ENCODE measurements around the gene AGMO.

The AGMO gene

GRCh38 chr7:15239801-15240200 lies 322.0 kb downstream of the AGMO start:
- no peak for TF ChIP-seq MAX (IDR thresholded peaks at IDR 0.05; ENCODE audit: low read depth, low read length)
- TF ChIP-seq POLR2A (IDR thresholded peaks at IDR 0.05; ENCODE audit: extremely low read depth, insufficient read length): no peak
- no peak for TF ChIP-seq CTCF (IDR thresholded peaks at IDR 0.05; ENCODE audit: low read depth, low read length)
- no peak for TF ChIP-seq MYC (IDR thresholded peaks at IDR 0.05; ENCODE audit: low read depth, low read length)
- no peak overlapping the region for H3K4me3 ChIP-seq (ENCODE audit: low read depth, low read length)
- DNase-seq (ENCODE audit: low read depth): no peak

GRCh38 chr7:15236952-15237351 lies 324.9 kb downstream of the AGMO start:
- H3K4me3 ChIP-seq (ENCODE audit: low read depth, low read length): no peak overlapping the region
- TF ChIP-seq POLR2A (IDR thresholded peaks at IDR 0.05; ENCODE audit: extremely low read depth, insufficient read length) (no peak), MAX (IDR thresholded peaks at IDR 0.05; ENCODE audit: low read depth, low read length) (no peak), CTCF (IDR thresholded peaks at IDR 0.05; ENCODE audit: low read depth, low read length) (no peak), MYC (IDR thresholded peaks at IDR 0.05; ENCODE audit: low read depth, low read length) (no peak)
- peak; percentile 16 for DNase-seq (ENCODE audit: low read depth)

- no peak overlapping the region for H3K4me3 ChIP-seq (ENCODE audit: low read depth, low read length)
- no peak for TF ChIP-seq CTCF (IDR thresholded peaks at IDR 0.05; ENCODE audit: low read depth, low read length)
- no peak for TF ChIP-seq MYC (IDR thresholded peaks at IDR 0.05; ENCODE audit: low read depth, low read length)
- TF ChIP-seq POLR2A (IDR thresholded peaks at IDR 0.05; ENCODE audit: extremely low read depth, insufficient read length): no peak
- DNase-seq (ENCODE audit: low read depth): no peak
Observed at GRCh38 chr7:15234431-15234830, 327.4 kb downstream of the AGMO start.

GRCh38 chr7:15228831-15229230 lies 333.0 kb downstream of the AGMO start:
- no peak for DNase-seq (ENCODE audit: low read depth)
- TF ChIP-seq MAX (IDR thresholded peaks at IDR 0.05; ENCODE audit: low read depth, low read length): no peak
- no peak for TF ChIP-seq POLR2A (IDR thresholded peaks at IDR 0.05; ENCODE audit: extremely low read depth, insufficient read length)
- TF ChIP-seq MYC (IDR thresholded peaks at IDR 0.05; ENCODE audit: low read depth, low read length): no peak
- no peak for TF ChIP-seq CTCF (IDR thresholded peaks at IDR 0.05; ENCODE audit: low read depth, low read length)
- H3K4me3 ChIP-seq (ENCODE audit: low read depth, low read length): no peak overlapping the region

- DNase-seq (ENCODE audit: low read depth): no peak
- H3K4me3 ChIP-seq (ENCODE audit: low read depth, low read length): no peak overlapping the region
- TF ChIP-seq MYC (IDR thresholded peaks at IDR 0.05; ENCODE audit: low read depth, low read length) (no peak), CTCF (IDR thresholded peaks at IDR 0.05; ENCODE audit: low read depth, low read length) (no peak), MAX (IDR thresholded peaks at IDR 0.05; ENCODE audit: low read depth, low read length) (no peak), POLR2A (IDR thresholded peaks at IDR 0.05; ENCODE audit: extremely low read depth, insufficient read length) (no peak)
Observed at GRCh38 chr7:15225981-15226380, 335.8 kb downstream of the AGMO start.

- TF ChIP-seq MYC (IDR thresholded peaks at IDR 0.05; ENCODE audit: low read depth, low read length) (no peak), CTCF (IDR thresholded peaks at IDR 0.05; ENCODE audit: low read depth, low read length) (no peak), MAX (IDR thresholded peaks at IDR 0.05; ENCODE audit: low read depth, low read length) (no peak), POLR2A (IDR thresholded peaks at IDR 0.05; ENCODE audit: extremely low read depth, insufficient read length) (no peak)
- no peak for DNase-seq (ENCODE audit: low read depth)
- no peak overlapping the region for H3K4me3 ChIP-seq (ENCODE audit: low read depth, low read length)
Observed at GRCh38 chr7:15219758-15220157, 342.1 kb downstream of the AGMO start.
